ENCODE results near the gene TAF6.

Gene TAF6

DNA sequence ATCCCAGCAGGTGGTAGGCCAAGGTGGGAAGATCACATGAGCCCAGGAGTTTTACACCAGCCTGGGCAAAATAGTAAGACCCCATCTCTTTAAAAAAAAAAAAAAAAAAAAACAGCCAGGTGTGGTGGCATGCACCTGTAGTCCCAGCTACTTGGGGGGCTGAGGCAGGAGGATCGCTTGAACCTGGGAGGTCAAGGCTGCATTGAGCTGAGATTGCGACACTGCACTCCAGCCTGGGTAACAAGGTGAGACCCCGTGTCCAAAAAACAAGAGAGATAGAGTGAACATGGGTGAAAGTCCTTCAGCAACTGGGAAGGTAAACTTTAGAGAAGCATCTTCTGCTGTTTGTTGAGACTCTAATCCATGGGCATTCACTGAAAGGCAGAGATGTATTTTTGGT is 23.3 kb upstream of the TAF6 start:
- TF ChIP-seq, protein P1, sequence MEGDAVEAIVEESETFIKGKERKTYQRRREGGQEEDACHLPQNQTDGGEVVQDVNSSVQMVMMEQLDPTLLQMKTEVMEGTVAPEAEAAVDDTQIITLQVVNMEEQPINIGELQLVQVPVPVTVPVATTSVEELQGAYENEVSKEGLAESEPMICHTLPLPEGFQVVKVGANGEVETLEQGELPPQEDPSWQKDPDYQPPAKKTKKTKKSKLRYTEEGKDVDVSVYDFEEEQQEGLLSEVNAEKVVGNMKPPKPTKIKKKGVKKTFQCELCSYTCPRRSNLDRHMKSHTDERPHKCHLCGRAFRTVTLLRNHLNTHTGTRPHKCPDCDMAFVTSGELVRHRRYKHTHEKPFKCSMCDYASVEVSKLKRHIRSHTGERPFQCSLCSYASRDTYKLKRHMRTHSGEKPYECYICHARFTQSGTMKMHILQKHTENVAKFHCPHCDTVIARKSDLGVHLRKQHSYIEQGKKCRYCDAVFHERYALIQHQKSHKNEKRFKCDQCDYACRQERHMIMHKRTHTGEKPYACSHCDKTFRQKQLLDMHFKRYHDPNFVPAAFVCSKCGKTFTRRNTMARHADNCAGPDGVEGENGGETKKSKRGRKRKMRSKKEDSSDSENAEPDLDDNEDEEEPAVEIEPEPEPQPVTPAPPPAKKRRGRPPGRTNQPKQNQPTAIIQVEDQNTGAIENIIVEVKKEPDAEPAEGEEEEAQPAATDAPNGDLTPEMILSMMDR (conservative IDR thresholded peaks at IDR 0.05; ENCODE audit: low read depth): no peak
- DNase-seq (ENCODE audit: low spot score): no peak
- POLR2A ChIA-PET (ENCODE audit: low non-redundant PET): interaction anchor here (0.7 kb wide), 1 partner anchor 42 kb away, joined by 8 read pairs; no protein-coding TSS in a partner anchor
- no peak overlapping the region for H3K27ac ChIP-seq
- CTCF ChIA-PET: no interaction called here

DNA sequence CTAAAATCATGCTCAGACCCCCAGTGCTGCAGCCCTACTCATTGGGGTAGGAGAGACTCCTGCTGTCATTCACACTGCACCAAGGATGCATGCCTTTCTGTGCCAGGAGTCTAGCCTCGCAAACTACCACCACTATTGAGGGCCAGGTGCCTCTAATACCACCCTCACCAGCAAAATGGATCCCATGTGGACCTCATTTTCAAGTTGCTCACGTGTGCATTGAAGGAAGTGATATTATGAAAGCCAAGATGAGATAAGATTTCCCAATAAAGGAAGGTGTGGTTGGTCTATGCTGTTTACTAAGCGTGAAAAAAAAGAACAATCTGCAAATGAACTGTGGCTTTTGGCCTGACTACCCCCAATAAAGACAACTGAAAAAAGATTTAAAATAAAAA is 22.4 kb upstream of the TAF6 start:
- CTCF ChIA-PET: interaction anchor here (0.7 kb wide), 1 partner anchor 11 kb away, joined by 6 read pairs; no protein-coding TSS in a partner anchor
- no peak for DNase-seq (ENCODE audit: low spot score)
- no peak overlapping the region for H3K27ac ChIP-seq
- POLR2A ChIA-PET (ENCODE audit: low non-redundant PET): interaction anchor here (0.8 kb wide), 1 partner anchor 208 kb away, joined by 3 read pairs; no protein-coding TSS in a partner anchor
- TF ChIP-seq, protein P1 (conservative IDR thresholded peaks at IDR 0.05; ENCODE audit: low read depth): no peak

- no peak for DNase-seq (ENCODE audit: low spot score)
- ChIA-PET CTCF (interaction anchor here (0.6 to 0.7 kb wide), 3 partner anchors 7 to 123 kb away, joined by 4 to 6 read pairs (median 5); no protein-coding TSS in a partner anchor), POLR2A (ENCODE audit: low non-redundant PET) (no interaction called here)
- H3K27ac ChIP-seq: no peak overlapping the region
- TF ChIP-seq, protein P1 (conservative IDR thresholded peaks at IDR 0.05; ENCODE audit: low read depth): no peak
Observed at GRCh38 chr7:100137851-100138760, 18.9 kb upstream of the TAF6 start.

DNA sequence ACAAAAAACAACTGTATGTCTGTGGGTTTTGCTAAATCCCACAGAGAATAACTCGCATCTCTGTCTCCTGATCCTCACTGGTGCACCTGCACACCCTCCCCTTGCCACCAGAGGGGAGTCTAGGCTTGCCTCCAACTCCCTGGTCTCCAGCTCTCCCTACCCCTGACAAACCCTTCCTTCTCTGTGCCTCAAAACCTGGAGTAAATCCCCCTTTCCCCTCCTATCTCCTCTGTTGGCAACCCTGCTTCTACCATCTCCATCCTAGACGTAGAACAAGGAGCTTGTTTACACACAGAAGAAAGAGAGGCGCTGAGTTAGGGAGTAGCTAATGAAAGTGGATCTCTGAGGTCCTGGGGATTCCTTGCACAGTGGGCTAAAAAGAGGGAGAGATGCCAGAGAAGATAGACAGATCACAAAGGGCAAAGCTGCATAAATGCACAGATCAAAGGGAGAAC is 13.6 kb upstream of the TAF6 start:
- ChIA-PET CTCF (interaction anchor here (0.5 to 1.1 kb wide), 13 partner anchors 22 to 574 kb away, joined by 3 to 7 read pairs (median 3); partner anchors contain the start of gene GPC2), POLR2A (ENCODE audit: low non-redundant PET) (interaction anchor here (0.6 kb wide), 2 partner anchors 14 to 25 kb away, joined by 3 to 6 read pairs; no protein-coding TSS in a partner anchor)
- TF ChIP-seq, protein P1 (conservative IDR thresholded peaks at IDR 0.05; ENCODE audit: low read depth): peak; percentile 97
- H3K27ac ChIP-seq: no peak overlapping the region
- DNase-seq (ENCODE audit: low spot score): peak; percentile 77

DNA sequence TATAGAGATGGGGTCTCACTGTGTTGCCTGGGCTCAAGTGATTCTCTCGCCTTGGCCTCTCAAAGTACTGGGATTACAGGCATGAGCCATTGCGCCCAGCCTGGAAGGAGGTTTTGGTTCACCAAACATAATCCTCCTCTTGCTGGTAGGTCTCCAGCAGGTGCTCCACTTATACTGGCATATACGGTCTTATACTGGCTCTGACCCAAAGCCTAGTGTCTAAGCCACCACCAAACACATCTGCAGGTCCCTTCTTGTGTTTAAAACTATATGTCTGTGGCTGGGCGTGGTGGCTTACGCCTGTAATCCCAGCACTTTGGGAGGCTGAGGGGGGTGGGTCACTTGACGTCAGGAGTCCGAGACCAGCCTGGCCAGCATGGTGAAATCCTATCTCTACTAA is 13.0 kb upstream of the TAF6 start:
- ChIA-PET CTCF (interaction anchor here (0.7 to 1.2 kb wide), 8 partner anchors 22 to 288 kb away, joined by 3 to 7 read pairs (median 4); partner anchors contain the start of gene GPC2), POLR2A (ENCODE audit: low non-redundant PET) (interaction anchor here (0.6 kb wide), 1 partner anchor 25 kb away, joined by 3 read pairs; no protein-coding TSS in a partner anchor)
- no peak overlapping the region for H3K27ac ChIP-seq
- no peak for DNase-seq (ENCODE audit: low spot score)
- TF ChIP-seq, protein P1 (conservative IDR thresholded peaks at IDR 0.05; ENCODE audit: low read depth): no peak

All from RWPE1 (cell line).